GM18861 (cell line): Measurements from ENCODE around the gene KIRREL2.
"Not testable (repeated sequence)": the region's sequence is repeated elsewhere in the genome, so short reads cannot be mapped to it uniquely, and the experiment has no call there.

Experiments used
- ATAC-seq: cut with Tn5 transposase; IDR thresholded peaks from one replicate; pipeline ENCODE4 v1.9.1; 2021; ENCODE audit not compliant: unreplicated experiment

The KIRREL2 gene

DNA sequence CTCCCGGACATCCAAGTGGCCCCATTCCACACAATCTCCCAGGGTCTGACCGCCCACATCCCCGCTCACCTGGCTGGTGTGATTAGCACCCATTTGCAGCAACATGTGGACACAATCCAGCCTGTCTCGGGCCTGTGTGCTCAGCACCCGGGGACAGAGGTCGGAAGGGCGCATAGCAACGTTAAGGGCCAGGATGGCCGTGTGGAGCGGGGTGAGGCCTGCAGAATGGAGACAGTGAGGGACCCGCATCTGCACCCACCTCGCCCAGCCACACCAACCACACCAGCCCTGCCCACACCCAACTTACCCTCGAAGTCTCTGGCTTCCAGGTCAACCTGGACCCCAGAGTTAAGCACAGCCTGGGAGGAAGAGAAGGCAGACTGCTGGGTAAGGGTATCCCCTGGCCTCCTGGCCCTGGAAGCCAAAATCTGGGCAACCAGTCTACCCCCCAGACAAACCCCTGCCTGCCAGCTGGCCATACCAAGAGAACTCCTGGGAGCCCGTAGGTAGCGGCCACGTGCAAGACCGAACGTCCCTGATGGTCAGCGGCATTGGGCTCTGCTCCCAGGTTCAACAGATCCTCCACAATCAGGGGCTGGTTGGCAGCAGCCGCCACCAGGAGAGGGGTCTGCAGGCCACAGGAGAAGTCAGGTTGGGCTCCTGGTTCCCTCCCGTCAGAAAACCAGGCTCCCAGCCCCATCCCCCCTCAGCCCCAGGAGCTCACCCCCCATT, 39.4 kb downstream of the KIRREL2 start:
- ATAC-seq: no peak

GRCh38 chr19:35896643-35897040, 39.9 kb downstream of the KIRREL2 start:
- ATAC-seq: no peak

DNA sequence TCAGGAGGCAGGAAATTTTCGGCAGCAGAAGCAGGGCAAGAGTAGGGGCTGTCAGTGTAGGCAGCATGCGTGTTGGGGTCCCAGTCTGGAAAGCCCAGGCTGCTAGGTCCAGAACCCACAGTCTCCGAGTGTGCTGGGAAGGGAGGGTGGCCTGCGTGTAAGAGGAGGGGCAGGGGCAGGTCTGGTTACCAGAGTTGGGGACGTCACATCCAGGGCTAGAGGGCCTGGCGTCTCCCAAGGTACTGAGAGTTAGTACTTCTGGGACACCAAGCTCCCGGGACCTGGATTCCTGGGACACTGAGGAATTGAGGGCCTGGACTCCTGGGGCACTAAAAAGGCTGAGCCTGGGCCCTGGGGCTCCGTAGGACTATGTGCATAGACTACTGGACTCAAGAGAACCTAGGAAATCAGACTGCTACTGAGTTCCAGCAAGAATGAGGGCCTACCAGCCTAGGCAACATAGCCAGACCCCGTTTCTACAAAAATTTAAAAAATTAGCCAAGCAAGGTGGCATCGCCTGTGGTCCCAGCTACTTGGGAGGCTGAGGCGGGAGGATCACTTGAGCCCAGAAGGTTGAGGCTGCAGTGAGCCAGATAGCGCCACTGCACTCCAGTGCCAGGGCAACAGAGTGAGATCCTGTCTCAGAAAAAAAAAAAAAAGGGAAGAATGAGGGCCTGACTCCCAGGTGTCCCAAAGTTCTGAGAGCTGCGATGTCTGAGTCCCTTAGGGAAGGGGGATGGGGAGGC, 41.2 kb downstream of the KIRREL2 start:
- ATAC-seq: no peak

DNA sequence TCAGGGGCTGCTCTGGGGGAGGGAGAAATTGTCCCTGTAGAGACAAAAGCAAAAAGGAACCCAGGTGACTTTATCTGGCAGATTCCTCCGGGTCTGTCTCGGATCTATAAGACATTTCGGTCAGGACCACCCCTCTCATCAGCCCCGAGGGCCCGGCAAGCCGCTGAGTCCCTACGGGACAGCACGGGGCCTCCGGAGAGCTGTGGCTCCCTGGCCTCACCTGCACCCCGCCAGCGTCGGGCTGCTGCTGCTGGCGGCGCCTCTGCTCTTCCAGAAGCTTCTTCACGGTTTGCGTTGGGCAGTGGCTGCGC, 41.7 kb downstream of the KIRREL2 start:
- no peak for ATAC-seq

- ATAC-seq: peak; percentile 35
Measured at GRCh38 chr19:35899547-35900214, 43.0 kb downstream of the KIRREL2 start.

DNA sequence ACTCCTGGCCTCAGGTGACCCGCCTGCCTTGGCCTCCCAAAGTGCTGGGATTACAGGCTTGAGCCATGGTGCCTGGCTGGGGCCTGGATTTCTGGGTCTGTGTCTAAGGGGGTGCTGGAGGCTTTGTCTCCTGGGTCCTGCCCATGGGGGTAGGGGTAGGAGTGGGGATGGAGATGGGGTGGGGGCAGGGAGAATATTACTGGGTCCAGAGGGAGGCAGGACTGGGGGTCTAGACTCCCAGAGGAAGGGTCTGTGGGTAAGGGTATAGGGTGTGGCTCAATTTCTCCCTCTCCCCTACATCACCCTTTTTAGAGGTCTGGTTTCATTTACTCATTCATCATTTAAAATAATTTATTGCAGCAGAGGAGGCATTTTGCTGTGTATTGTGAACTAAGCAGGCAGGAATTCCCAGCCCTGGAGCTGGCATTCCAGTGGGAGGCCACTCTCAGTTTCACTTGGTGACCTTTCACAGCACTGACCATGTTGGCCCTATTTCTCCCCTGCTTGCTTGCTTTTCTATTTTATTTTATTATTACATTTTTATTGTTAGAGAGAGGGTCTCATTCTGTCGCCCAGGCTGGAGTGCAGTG, 44.4 kb downstream of the KIRREL2 start:
- ATAC-seq: no peak

DNA sequence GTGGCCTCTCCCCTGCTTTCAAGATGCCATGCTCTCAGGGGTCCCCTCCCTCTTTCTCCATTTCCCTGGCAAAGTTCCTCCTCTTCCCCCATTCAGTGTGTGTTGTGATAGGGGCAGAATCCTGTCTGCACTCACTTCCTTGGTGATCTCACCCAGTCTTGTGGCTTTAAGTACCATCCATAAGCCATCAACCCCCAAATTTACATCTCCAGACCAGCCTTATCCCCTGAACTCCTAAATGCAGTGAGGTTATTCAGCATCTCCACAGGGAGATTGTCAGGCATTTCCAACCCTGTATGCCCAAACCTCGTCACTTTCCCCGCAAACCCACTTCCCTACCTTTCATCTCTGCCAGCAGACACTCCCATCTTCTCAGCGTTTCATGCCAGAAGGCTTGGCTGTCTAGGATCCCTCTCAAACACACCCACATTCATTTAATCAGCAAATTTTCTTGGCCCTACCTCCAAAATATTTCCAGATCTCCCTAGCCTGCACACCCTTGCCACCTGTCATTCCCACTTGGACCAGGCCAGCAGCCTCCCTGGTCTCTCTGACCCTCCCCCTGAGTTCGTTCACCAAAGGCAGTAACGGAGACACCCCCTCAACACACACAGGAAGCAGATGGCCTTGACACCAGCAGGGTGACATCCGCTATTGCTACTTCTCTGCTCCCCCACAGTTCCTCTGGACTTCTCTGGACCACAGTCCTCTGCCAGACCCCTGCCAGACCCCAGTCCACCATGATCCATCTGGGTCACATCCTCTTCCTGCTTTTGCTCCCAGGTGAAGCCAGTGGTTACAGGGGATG, 45.3 kb downstream of the KIRREL2 start, which contains the start of gene HCST:
Gene HCST, plus strand, starts transcription at position 676 of the 808 bp plus-strand sequence. Its CDS starts 65 bp downstream, at position 741.
- no peak for ATAC-seq

- ATAC-seq: no peak
Measured at GRCh38 chr19:35902870-35903475, 46.3 kb downstream of the KIRREL2 start.

DNA sequence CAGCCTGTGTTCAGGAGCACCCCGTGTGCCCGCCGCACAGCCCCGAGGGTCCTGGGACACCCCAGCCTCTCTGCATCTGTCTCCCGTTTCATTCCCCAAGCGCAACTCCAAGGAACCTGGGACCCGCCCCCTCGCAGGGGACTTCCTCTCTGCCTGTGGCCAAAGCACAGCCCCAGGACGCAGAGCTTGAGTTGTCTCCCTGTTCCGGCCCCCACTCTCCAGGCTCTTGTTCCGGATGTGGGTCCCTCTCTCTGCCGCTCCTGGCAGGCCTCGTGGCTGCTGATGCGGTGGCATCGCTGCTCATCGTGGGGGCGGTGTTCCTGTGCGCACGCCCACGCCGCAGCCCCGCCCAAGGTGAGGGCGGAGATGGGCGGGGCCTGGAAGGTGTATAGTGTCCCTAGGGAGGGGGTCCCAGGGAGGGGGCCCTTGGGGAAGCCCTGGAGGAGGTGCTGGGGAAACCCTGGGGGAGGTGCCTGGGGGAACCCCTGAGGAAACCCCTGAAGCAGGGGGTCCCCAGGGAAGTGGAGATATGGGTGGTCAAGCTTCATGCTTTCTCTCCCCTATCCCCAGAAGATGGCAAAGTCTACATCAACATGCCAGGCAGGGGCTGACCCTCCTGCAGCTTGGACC, 47.0 kb downstream of the KIRREL2 start:
- ATAC-seq: peak; percentile 35

DNA sequence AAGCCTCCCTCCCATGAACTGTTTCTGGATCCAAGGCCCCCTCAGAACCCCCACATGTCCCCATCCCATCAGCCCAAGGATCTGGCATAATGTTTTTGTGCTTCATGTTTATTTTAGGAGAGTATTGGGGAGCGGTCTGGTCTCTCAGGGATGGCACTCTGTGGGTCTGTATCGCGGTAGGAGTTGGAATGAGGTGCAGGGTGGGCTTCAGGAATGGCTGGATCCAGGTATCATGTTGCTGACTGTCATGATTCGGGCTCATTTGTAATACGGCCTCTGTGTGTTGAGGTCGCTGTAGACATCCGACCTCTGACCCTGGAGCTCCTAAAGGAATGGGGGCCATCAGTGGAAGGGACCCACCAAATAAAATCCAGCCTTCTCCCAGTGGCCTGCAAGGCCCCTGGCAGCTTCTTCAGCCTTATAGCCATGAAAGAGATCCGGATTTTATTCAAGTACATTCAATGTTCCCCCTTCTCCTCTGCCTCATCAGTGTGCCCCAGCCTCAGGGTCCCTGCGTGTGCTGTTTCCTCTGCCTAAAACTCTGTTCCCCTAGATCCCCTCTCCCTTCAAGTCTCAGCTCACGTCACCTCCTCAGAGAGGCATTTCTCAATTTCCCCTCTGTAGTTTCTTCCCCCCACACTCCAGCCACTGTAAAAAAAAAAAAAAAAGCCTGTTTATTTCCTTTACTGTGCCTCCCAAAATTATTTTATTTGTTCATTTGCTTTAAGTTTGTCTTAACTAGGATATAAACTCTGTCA, 47.8 kb downstream of the KIRREL2 start:
- no peak for ATAC-seq

DNA sequence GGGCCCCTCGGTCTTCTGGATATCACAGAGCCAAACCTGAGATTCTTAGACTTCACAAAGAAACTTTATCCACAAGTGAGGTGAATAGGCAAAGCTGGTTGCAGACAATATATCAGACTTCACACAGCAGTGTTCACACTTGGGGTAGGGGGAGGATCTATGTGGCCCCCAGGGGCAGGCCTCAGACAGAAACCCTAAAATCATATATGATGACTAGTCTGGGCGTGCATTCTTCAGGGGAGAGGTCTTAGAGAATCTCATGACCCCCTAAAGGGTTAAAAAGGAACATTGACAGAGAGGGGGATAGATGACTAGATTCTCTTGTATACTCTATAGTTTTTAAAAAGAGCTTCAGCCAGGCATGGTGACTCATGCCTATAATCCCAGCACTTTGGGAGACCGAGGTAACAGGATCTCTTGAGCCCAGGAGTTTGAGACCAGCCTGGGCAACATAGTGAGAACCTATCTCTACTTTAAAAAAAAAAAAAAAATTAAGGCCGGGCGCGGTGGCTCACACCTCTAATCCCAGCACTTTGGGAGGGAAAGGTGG, 48.5 kb downstream of the KIRREL2 start:
- no peak for ATAC-seq

- no peak for ATAC-seq
Measured at GRCh38 chr19:35907377-35907745, 50.6 kb downstream of the KIRREL2 start.

GRCh38 chr19:35908010-35908441, 51.3 kb downstream of the KIRREL2 start, which contains the start of gene TYROBP:
TSS of gene TYROBP (minus strand) at chr19:35908295. CDS start at chr19:35908228, 67 bp downstream.
- no peak for ATAC-seq

DNA sequence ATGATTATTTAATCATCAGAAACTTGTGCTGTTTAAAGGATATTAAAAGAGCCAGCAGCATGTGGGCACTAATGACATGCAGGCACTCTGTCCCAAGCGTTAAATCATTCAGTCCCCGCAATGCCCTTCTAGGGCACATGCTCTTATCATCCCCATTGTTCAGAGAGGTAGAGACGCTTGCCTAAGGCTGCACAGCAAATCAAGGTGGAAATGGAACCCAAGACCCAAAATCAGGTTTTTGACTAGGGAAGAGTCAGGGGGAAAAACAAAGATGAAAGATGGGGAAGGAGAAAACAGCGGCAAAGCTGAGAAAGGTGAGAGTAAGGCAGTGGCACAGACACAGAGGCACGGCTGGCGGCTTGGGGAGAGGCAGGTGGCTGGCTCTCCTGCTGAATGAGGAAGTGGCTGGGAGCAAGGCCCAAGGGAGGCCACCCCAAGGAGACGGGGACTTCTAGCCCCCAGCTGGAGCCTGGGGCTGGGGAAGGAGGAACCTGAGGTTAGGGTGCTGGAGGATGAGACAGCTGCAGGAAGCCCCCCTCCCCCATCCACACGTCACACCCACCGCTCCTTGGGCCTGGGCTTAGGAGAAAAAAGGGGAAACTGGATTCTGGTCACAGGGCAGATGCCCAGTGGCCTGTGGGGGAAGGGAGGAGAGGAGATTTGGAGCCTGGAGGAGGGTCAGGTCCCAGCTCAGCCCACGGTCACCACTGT, 52.4 kb downstream of the KIRREL2 start:
- peak; percentile 39 for ATAC-seq

DNA sequence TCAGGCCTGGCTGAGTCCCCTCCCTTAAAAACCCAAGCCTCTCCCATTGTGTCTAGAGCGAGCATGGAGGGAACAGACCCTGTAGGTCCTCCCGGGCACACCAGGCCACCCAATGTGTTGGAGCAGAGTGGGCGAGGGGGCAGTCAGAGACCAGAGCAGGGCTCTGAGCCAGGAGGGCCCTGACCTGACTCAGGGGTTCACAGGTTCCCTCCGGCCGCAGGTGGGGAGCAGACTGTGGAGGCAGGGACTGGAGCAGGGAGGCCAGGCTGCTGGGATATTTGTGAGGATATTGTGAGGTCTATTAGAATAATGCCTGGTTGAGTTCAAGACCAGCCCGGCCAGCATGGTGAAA, 52.9 kb downstream of the KIRREL2 start:
- ATAC-seq: no peak

DNA sequence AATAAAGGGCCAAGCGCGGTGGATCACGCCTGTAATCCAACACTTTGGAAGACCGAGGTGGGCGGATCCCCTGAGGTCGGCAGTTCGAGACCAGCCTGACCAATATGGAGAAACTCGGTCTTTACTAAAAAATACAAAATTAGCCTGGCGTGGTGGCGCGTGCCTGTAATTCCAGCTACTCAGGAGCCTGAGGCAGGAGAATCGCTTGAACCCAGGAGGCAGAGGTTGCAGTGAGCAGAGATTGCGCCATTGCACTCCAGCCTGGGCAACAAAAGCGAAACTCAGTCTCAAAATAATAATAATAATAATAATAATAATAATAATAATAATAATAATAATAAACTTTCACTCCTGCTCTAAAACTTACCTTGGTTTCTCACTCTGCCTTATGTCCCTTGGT, 53.6 kb downstream of the KIRREL2 start:
- ATAC-seq: not testable (repeated sequence)

GRCh38 chr19:35911173-35911572, 54.5 kb downstream of the KIRREL2 start:
- ATAC-seq: no peak

- no peak for ATAC-seq
Measured at GRCh38 chr19:35911790-35912189, 55.1 kb downstream of the KIRREL2 start.
